ENCODE data around the gene RCOR1. TPM values are rescaled to one million over a fixed set of nuclear protein-coding genes. Genes with fewer than 3 reads are reported as not detected.
"Not testable (repeated sequence)": the region's sequence is repeated elsewhere in the genome, so short reads cannot be mapped to it uniquely, and the experiment has no call there.

The RCOR1 gene
- total and polyA plus RNA-seq, 3 experiments from 2014 or later = 1.1 to 14.9 (median 14.5) TPM

DNA sequence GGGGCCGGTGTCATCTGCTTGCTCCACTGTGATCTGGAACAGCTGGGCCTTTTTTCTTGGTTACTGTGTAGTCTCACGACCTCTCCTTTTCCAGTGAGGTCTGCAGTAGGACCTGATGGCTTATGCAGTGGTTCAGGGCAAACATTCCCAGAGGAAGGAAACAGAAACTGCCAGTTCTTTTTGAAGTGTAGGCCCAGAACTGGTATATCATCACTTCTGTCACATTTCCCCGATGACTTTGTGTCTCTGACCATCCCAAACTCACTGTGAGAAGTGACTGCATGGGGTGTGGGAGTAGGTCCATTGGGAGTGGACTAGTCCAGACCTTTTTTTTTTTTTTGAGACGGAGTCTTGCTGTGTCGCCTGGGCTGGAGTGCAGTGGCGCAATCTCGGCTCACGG lies 38.4 kb downstream of the RCOR1 start:
- Mint-ChIP-seq H3K36me3 (peaks cover 0 to 10% (median 0%) of the 10 kb centered on the region in 3 donors), H3K9me3 (no peaks in the 10 kb centered on the region), H3K27ac (peak overlapping the region in 2 of 8 donors; percentile 10 to 43), H3K4me1 (peaks cover 15 to 48% (median 41%) of the 10 kb centered on the region in 3 donors), H3K4me3 (no peak overlapping the region), H3K27me3 (no peaks in the 10 kb centered on the region)
- no peaks in the 10 kb centered on the region for H3K27me3 ChIP-seq (ENCODE audit: insufficient read depth, low read length, poor library complexity, severe bottlenecking)
- H3K36me3 ChIP-seq (ENCODE audit: insufficient read depth, low read length) = no peaks in the 10 kb centered on the region
- no peak overlapping the region for H3K4me3 ChIP-seq (ENCODE audit: low read length)
- no peaks in the 10 kb centered on the region for H3K4me1 ChIP-seq (ENCODE audit: insufficient read depth, low read length)
- peak overlapping the region; percentile 9 for H3K27ac ChIP-seq (ENCODE audit: low read depth, low read length)
- DNase-seq = no peak
- CTCF ChIA-PET = no interaction called here
- POLR2A ChIA-PET = no interaction called here
- no peaks in the 10 kb centered on the region for H3K9me3 ChIP-seq (ENCODE audit: low read length)

DNA sequence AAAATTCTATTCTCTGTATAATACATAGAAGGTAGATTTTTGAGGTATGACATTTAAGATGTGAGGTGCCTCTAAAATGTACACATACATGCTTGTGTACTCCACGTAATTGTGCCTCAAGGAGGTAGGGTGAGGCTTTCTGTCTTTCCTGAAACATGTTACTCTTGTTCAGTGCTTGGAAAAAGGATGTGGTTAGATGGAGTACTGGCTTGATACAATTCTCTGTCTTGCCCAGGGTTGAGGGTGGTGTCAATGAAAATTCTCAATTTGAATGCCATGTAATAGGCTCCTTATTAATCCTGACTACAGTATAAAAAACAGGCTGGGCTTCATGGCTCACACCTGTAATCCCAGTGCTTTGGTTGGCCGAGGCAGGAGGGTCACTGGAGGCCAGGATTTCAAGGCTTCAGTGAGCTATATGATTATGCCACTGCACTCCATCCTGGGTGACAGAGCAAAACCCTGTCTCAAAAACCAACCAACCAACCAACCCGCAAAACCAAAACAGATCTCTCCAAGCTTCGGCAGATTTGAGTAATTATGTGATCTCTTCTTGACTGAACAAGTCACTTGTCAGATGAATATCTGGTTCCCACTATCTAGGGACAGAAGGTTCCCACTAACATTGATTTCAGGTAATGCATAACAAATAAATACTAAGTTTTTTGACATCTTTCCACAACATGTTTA lies 41.6 kb downstream of the RCOR1 start:
- H3K4me3 ChIP-seq (ENCODE audit: low read length) = no peak overlapping the region
- no peaks in the 10 kb centered on the region for H3K9me3 Mint-ChIP-seq
- H3K27me3 ChIP-seq (ENCODE audit: insufficient read depth, low read length, poor library complexity, severe bottlenecking) = no peaks in the 10 kb centered on the region
- no peaks in the 10 kb centered on the region for H3K9me3 ChIP-seq (ENCODE audit: low read length)
- H3K36me3 Mint-ChIP-seq = peaks cover 0 to 7% (median 0%) of the 10 kb centered on the region in 3 donors
- CTCF ChIA-PET = no interaction called here
- DNase-seq = no peak
- H3K4me1 Mint-ChIP-seq = peaks cover 10 to 33% (median 30%) of the 10 kb centered on the region in 3 donors
- peak overlapping the region in 2 of 8 donors; percentile 24 to 40 for H3K27ac Mint-ChIP-seq
- no peak overlapping the region for H3K4me3 Mint-ChIP-seq
- no peaks in the 10 kb centered on the region for H3K27me3 Mint-ChIP-seq
- H3K27ac ChIP-seq (ENCODE audit: low read depth, low read length) = no peak overlapping the region
- POLR2A ChIA-PET = no interaction called here
- no peaks in the 10 kb centered on the region for H3K4me1 ChIP-seq (ENCODE audit: insufficient read depth, low read length)
- H3K36me3 ChIP-seq (ENCODE audit: insufficient read depth, low read length) = no peaks in the 10 kb centered on the region

DNA sequence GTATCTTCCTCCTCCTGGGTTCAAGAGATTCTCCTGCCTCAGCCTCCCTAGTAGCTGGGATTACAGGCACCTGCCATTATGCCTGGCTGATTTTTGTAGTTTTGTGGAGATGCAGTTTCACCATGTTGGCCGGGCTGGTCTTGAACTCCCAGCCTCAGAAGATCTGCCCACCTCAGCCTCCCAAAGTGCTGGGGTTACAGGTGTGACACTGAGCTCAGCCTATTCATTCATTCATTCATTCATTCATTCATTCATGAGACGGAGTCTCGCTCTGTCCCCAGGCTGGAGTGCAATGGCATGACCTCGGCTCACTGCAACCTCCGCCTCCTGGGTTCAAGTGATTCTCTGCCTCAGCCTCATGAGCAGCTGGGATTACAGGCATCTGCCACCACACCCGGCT lies 47.2 kb downstream of the RCOR1 start:
- H3K27me3 Mint-ChIP-seq = not testable (repeated sequence)

DNA sequence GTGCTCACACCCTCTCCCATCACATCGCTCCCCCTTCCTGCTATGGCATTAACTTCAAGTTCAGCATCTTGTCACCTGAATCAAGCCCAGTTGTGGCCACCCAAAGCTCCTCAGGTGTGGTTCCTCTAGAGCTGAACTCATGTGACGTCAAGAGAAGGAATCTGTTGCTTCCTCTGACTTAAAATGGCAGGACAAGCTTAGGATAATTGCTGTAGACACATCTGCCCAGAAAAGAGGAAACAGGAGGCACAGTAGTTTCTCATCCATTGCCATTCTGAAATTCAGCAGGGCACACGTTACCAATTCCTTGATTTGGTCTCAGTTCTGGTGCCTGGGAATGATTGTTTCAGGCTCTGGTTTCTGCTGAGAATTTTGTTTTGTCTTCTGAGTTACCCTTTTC lies 52.1 kb downstream of the RCOR1 start:
- peaks cover 38 to 66% (median 59%) of the 10 kb centered on the region in 3 donors for H3K4me1 Mint-ChIP-seq
- H3K27me3 ChIP-seq (ENCODE audit: insufficient read depth, low read length, poor library complexity, severe bottlenecking) = no peaks in the 10 kb centered on the region
- no peak overlapping the region for H3K27ac ChIP-seq (ENCODE audit: low read depth, low read length)
- no peaks in the 10 kb centered on the region for H3K9me3 Mint-ChIP-seq
- H3K4me3 ChIP-seq (ENCODE audit: low read length) = no peak overlapping the region
- H3K9me3 ChIP-seq (ENCODE audit: low read length) = no peaks in the 10 kb centered on the region
- peaks cover 13% of the 10 kb centered on the region for H3K4me1 ChIP-seq (ENCODE audit: insufficient read depth, low read length)
- no peaks in the 10 kb centered on the region for H3K36me3 ChIP-seq (ENCODE audit: insufficient read depth, low read length)
- POLR2A ChIA-PET = no interaction called here
- CTCF ChIA-PET = no interaction called here
- H3K27ac Mint-ChIP-seq = peak overlapping the region in 3 of 8 donors; percentile 5 to 56 (median 51)
- H3K36me3 Mint-ChIP-seq = no peaks in the 10 kb centered on the region
- no peak for DNase-seq
- H3K27me3 Mint-ChIP-seq = peaks cover 0 to 4% of the 10 kb centered on the region in 2 donors
- H3K4me3 Mint-ChIP-seq = no peak overlapping the region

More for the DNA sequence above, 47.2 kb downstream of the RCOR1 start:
- CTCF ChIA-PET; H3K4me3 ChIP-seq (ENCODE audit: low read length); H3K9me3 ChIP-seq (ENCODE audit: low read length); POLR2A ChIA-PET; H3K9me3 Mint-ChIP-seq; DNase-seq; H3K27ac ChIP-seq (ENCODE audit: low read depth, low read length); H3K36me3 ChIP-seq (ENCODE audit: insufficient read depth, low read length); H3K4me3 Mint-ChIP-seq; H3K4me1 ChIP-seq (ENCODE audit: insufficient read depth, low read length); H3K27me3 ChIP-seq (ENCODE audit: insufficient read depth, low read length, poor library complexity, severe bottlenecking); H3K27ac Mint-ChIP-seq; H3K36me3 Mint-ChIP-seq: not testable (repeated sequence)
- peaks cover 22 to 36% (median 31%) of the 10 kb centered on the region in 3 donors for H3K4me1 Mint-ChIP-seq

GRCh38 chr14:102645746-102646440 lies 53.4 kb downstream of the RCOR1 start:
- H3K27ac ChIP-seq (ENCODE audit: low read depth, low read length) = peak overlapping the region; percentile 7
- peaks cover 0 to 4% of the 10 kb centered on the region in 2 donors for H3K27me3 Mint-ChIP-seq
- no peaks in the 10 kb centered on the region for H3K36me3 Mint-ChIP-seq
- no peak overlapping the region for H3K4me3 ChIP-seq (ENCODE audit: low read length)
- no peak overlapping the region for H3K4me3 Mint-ChIP-seq
- peaks cover 43 to 69% (median 69%) of the 10 kb centered on the region in 3 donors for H3K4me1 Mint-ChIP-seq
- H3K36me3 ChIP-seq (ENCODE audit: insufficient read depth, low read length) = no peaks in the 10 kb centered on the region
- no peak for DNase-seq
- H3K4me1 ChIP-seq (ENCODE audit: insufficient read depth, low read length) = peaks cover 13% of the 10 kb centered on the region
- no peaks in the 10 kb centered on the region for H3K27me3 ChIP-seq (ENCODE audit: insufficient read depth, low read length, poor library complexity, severe bottlenecking)
- no peaks in the 10 kb centered on the region for H3K9me3 ChIP-seq (ENCODE audit: low read length)
- no peaks in the 10 kb centered on the region for H3K9me3 Mint-ChIP-seq
- ChIA-PET POLR2A (no interaction called here), CTCF (interaction anchor here (0.9 kb wide), 1 partner anchor 51 kb away, joined by 3 read pairs; no protein-coding TSS in a partner anchor)
- H3K27ac Mint-ChIP-seq = peak overlapping the region in 4 of 8 donors; percentile 2 to 10 (median 5)

GRCh38 chr14:102646615-102647014 lies 54.2 kb downstream of the RCOR1 start:
- Histone ChIP-seq H3K9me3 (ENCODE audit: low read length) (no peaks in the 10 kb centered on the region), H3K27ac (ENCODE audit: low read depth, low read length) (no peak overlapping the region), H3K4me1 (ENCODE audit: insufficient read depth, low read length) (peaks cover 13% of the 10 kb centered on the region), H3K4me3 (ENCODE audit: low read length) (no peak overlapping the region), H3K27me3 (ENCODE audit: insufficient read depth, low read length, poor library complexity, severe bottlenecking) (no peaks in the 10 kb centered on the region), H3K36me3 (ENCODE audit: insufficient read depth, low read length) (no peaks in the 10 kb centered on the region)
- H3K27ac Mint-ChIP-seq = no peak overlapping the region
- H3K36me3 Mint-ChIP-seq = no peaks in the 10 kb centered on the region
- no peak for DNase-seq
- H3K9me3 Mint-ChIP-seq = no peaks in the 10 kb centered on the region
- peaks cover 0 to 4% of the 10 kb centered on the region in 2 donors for H3K27me3 Mint-ChIP-seq
- H3K4me1 Mint-ChIP-seq = peaks cover 44 to 69% (median 67%) of the 10 kb centered on the region in 3 donors
- ChIA-PET CTCF (no interaction called here), POLR2A (no interaction called here)
- no peak overlapping the region for H3K4me3 Mint-ChIP-seq

GRCh38 chr14:102652194-102652593 lies 59.7 kb downstream of the RCOR1 start:
- no peaks in the 10 kb centered on the region for H3K4me1 ChIP-seq (ENCODE audit: insufficient read depth, low read length)
- Mint-ChIP-seq H3K27ac (peak overlapping the region in 3 of 8 donors; percentile 2 to 18 (median 5)), H3K9me3 (peaks cover 0 to 4% (median 0%) of the 10 kb centered on the region in 5 donors), H3K27me3 (no peaks in the 10 kb centered on the region), H3K4me3 (no peak overlapping the region), H3K4me1 (peaks cover 27 to 45% (median 32%) of the 10 kb centered on the region in 3 donors), H3K36me3 (peaks cover 0 to 5% (median 0%) of the 10 kb centered on the region in 3 donors)
- no peaks in the 10 kb centered on the region for H3K36me3 ChIP-seq (ENCODE audit: insufficient read depth, low read length)
- DNase-seq = no peak
- no peak overlapping the region for H3K27ac ChIP-seq (ENCODE audit: low read depth, low read length)
- ChIA-PET CTCF (no interaction called here), POLR2A (no interaction called here)
- H3K27me3 ChIP-seq (ENCODE audit: insufficient read depth, low read length, poor library complexity, severe bottlenecking) = no peaks in the 10 kb centered on the region
- no peaks in the 10 kb centered on the region for H3K9me3 ChIP-seq (ENCODE audit: low read length)
- no peak overlapping the region for H3K4me3 ChIP-seq (ENCODE audit: low read length)

- no peaks in the 10 kb centered on the region for H3K27me3 Mint-ChIP-seq
- POLR2A ChIA-PET = no interaction called here
- CTCF ChIA-PET = no interaction called here
- H3K4me3 Mint-ChIP-seq = no peak overlapping the region
- Histone ChIP-seq H3K9me3 (ENCODE audit: low read length) (no peaks in the 10 kb centered on the region), H3K4me1 (ENCODE audit: insufficient read depth, low read length) (no peaks in the 10 kb centered on the region), H3K27me3 (ENCODE audit: insufficient read depth, low read length, poor library complexity, severe bottlenecking) (no peaks in the 10 kb centered on the region), H3K27ac (ENCODE audit: low read depth, low read length) (no peak overlapping the region), H3K4me3 (ENCODE audit: low read length) (no peak overlapping the region), H3K36me3 (ENCODE audit: insufficient read depth, low read length) (no peaks in the 10 kb centered on the region)
- peaks cover 0 to 5% (median 0%) of the 10 kb centered on the region in 3 donors for H3K36me3 Mint-ChIP-seq
- H3K9me3 Mint-ChIP-seq = peaks cover 0 to 4% (median 0%) of the 10 kb centered on the region in 5 donors
- peaks cover 28 to 49% (median 29%) of the 10 kb centered on the region in 3 donors for H3K4me1 Mint-ChIP-seq
- no peak overlapping the region for H3K27ac Mint-ChIP-seq
- DNase-seq = no peak
Observed at GRCh38 chr14:102654298-102654697, 61.8 kb downstream of the RCOR1 start.
